OCI-LY1 (cell line): ENCODE measurements around the gene CDK9.

Experiments used
- H2AFZ ChIP-seq: fragments of 200-600 bp; sonication (generic), shearing (Covaris generic); 2 replicates; pipeline ENCODE4 v1.6.0; 2014; ENCODE audit warnings: antibody characterized with exemption, mild to moderate bottlenecking, low read length
- H3F3A ChIP-seq: fragments of 200-600 bp; sonication (generic), shearing (Covaris generic); 2 replicates; pipeline ENCODE4 v1.6.0; 2014; ENCODE audit warnings: mild to moderate bottlenecking, antibody characterized with exemption, low read length, moderate library complexity; ENCODE audit not compliant: insufficient read depth
- H3K27ac ChIP-seq: fragments of 200-600 bp; sonication (generic); 2 replicates; pipeline ENCODE4 v1.5.1; 2014; ENCODE audit warnings: low read length, mixed run types, mild to moderate bottlenecking, low read depth; ENCODE audit not compliant: poor library complexity, severe bottlenecking
- H3K27me3 ChIP-seq: fragments of 200-600 bp; sonication (generic); 2 replicates; pipeline ENCODE4 v1.6.0; 2014; ENCODE audit warnings: antibody characterized with exemption, mild to moderate bottlenecking, low read length, moderate library complexity; ENCODE audit not compliant: insufficient read depth
- H3K36me3 ChIP-seq: fragments of 200-600 bp; sonication (generic); 2 replicates; pipeline ENCODE4 v1.6.1; 2014; ENCODE audit warnings: mild to moderate bottlenecking, antibody characterized with exemption, low read length, moderate library complexity, mixed read lengths; ENCODE audit not compliant: insufficient read depth
- H3K4me1 ChIP-seq: fragments of 200-600 bp; sonication (generic); 2 replicates; pipeline ENCODE4 v1.5.1; 2014; ENCODE audit warnings: mild to moderate bottlenecking, low read length, moderate library complexity; ENCODE audit not compliant: insufficient read depth, severe bottlenecking
- H3K4me2 ChIP-seq: fragments of 200-600 bp; sonication (generic), shearing (Covaris generic); 2 replicates; pipeline ENCODE4 v1.6.1; 2014; ENCODE audit warnings: low read length
- H3K4me3 ChIP-seq: fragments of 200-600 bp; sonication (generic); 2 replicates; pipeline ENCODE4 v1.5.1; 2014; ENCODE audit warnings: low read length, low read depth, mild to moderate bottlenecking, mixed read lengths; ENCODE audit not compliant: poor library complexity, severe bottlenecking
- H3K79me2 ChIP-seq: fragments of 200-600 bp; shearing (Covaris generic); 2 replicates; pipeline ENCODE4 v1.6.1; 2016; ENCODE audit warnings: mixed run types, low read length, mixed read lengths; ENCODE audit not compliant: insufficient read depth
- H3K9ac ChIP-seq: fragments of 200-600 bp; sonication (generic), shearing (Covaris generic); 2 replicates; pipeline ENCODE4 v1.6.1; 2014; ENCODE audit warnings: mild to moderate bottlenecking, low read length, mixed read lengths
- H3K9me2 ChIP-seq: fragments of 200-600 bp; sonication (generic), shearing (Covaris generic); 2 replicates; pipeline ENCODE4 v1.6.1; 2014; ENCODE audit warnings: low read depth, mild to moderate bottlenecking, low read length, mixed read lengths
- H3K9me3 ChIP-seq: fragments of 200-600 bp; shearing (Covaris generic); 2 replicates; pipeline ENCODE4 v1.6.1; 2014; ENCODE audit warnings: low read length, mixed read lengths
- H4K20me1 ChIP-seq: fragments of 200-600 bp; sonication (generic), shearing (Covaris generic); 2 replicates; pipeline ENCODE4 v1.6.0; 2016; ENCODE audit warnings: mild to moderate bottlenecking, low read length; ENCODE audit not compliant: insufficient read depth
- CTCF ChIP-seq: fragments of 200-600 bp; sonication (generic), shearing (Covaris generic); IDR thresholded peaks from 2 replicates; pipeline ENCODE4 v1.5.1; 2017; ENCODE audit warnings: mild to moderate bottlenecking, antibody characterized with exemption, low read length, moderate library complexity, mixed read lengths
- EZH2 ChIP-seq: fragments of 200-600 bp; sonication (generic), shearing (Covaris generic); IDR thresholded peaks from 2 replicates; pipeline ENCODE4 v1.8.0; 2017; ENCODE audit warnings: borderline replicate concordance, mixed run types, mild to moderate bottlenecking, antibody characterized with exemption, low read length, moderate library complexity, mixed read lengths

Gene CDK9

GRCh38 chr9:127753148-127753547 is 32.7 kb upstream of the CDK9 start:
- no peaks in the 10 kb centered on the region for H3F3A ChIP-seq
- H3K27ac ChIP-seq: no peak overlapping the region
- H3K4me2 ChIP-seq: no peak overlapping the region
- TF ChIP-seq CTCF: no peak
- TF ChIP-seq EZH2: no peak
- no peak overlapping the region for H2AFZ ChIP-seq
- peaks cover 12% of the 10 kb centered on the region for H3K36me3 ChIP-seq
- H3K9me2 ChIP-seq: no peaks in the 10 kb centered on the region
- no peaks in the 10 kb centered on the region for H3K79me2 ChIP-seq
- H4K20me1 ChIP-seq: no peaks in the 10 kb centered on the region
- no peak overlapping the region for H3K9ac ChIP-seq
- H3K27me3 ChIP-seq: no peaks in the 10 kb centered on the region
- H3K4me3 ChIP-seq: no peak overlapping the region
- no peaks in the 10 kb centered on the region for H3K9me3 ChIP-seq
- no peaks in the 10 kb centered on the region for H3K4me1 ChIP-seq

GRCh38 chr9:127753622-127754021 is 32.2 kb upstream of the CDK9 start:
- Histone ChIP-seq H3K9me3 (no peaks in the 10 kb centered on the region), H3K9ac (no peak overlapping the region), H3K4me3 (no peak overlapping the region), H3K27ac (no peak overlapping the region), H3K79me2 (no peaks in the 10 kb centered on the region), H3K27me3 (no peaks in the 10 kb centered on the region), H3K4me1 (no peaks in the 10 kb centered on the region), H3K36me3 (peaks cover 8% of the 10 kb centered on the region), H3K4me2 (no peak overlapping the region), H4K20me1 (no peaks in the 10 kb centered on the region), H2AFZ (no peak overlapping the region), H3K9me2 (no peaks in the 10 kb centered on the region), H3F3A (no peaks in the 10 kb centered on the region)
- TF ChIP-seq CTCF (no peak), EZH2 (no peak)

GRCh38 chr9:127754099-127755060 is 31.5 kb upstream of the CDK9 start:
- peaks cover under 1% of the 10 kb centered on the region for H3K36me3 ChIP-seq
- no peak overlapping the region for H3K4me3 ChIP-seq
- H3K9me3 ChIP-seq: no peaks in the 10 kb centered on the region
- no peak for TF ChIP-seq CTCF
- TF ChIP-seq EZH2: no peak
- no peak overlapping the region for H3K4me2 ChIP-seq
- no peaks in the 10 kb centered on the region for H3K4me1 ChIP-seq
- H2AFZ ChIP-seq: no peak overlapping the region
- H4K20me1 ChIP-seq: no peaks in the 10 kb centered on the region
- no peak overlapping the region for H3K27ac ChIP-seq
- H3K9ac ChIP-seq: no peak overlapping the region
- no peaks in the 10 kb centered on the region for H3K9me2 ChIP-seq
- no peaks in the 10 kb centered on the region for H3K79me2 ChIP-seq
- no peaks in the 10 kb centered on the region for H3F3A ChIP-seq
- no peaks in the 10 kb centered on the region for H3K27me3 ChIP-seq
